SU-DHL-6 (cell line): ENCODE measurements around the gene FAM124B.

Experiments
- CTCF ChIP-seq: fragments of 200-600 bp; sonication (generic); IDR thresholded peaks from one replicate; pipeline ENCODE4 v1.5.1; 2017; ENCODE audit warnings: antibody characterized with exemption, mild to moderate bottlenecking, low read length, moderate library complexity; ENCODE audit not compliant: insufficient read depth, poor library complexity, severe bottlenecking
- EZH2phosphoT487 ChIP-seq: fragments of 200-600 bp; sonication (generic), shearing (Covaris generic); conservative IDR thresholded peaks from 2 replicates; pipeline ENCODE4 v1.6.1; 2018; ENCODE audit warnings: mild to moderate bottlenecking, antibody characterized with exemption, low read length, moderate library complexity, mixed read lengths

DNA sequence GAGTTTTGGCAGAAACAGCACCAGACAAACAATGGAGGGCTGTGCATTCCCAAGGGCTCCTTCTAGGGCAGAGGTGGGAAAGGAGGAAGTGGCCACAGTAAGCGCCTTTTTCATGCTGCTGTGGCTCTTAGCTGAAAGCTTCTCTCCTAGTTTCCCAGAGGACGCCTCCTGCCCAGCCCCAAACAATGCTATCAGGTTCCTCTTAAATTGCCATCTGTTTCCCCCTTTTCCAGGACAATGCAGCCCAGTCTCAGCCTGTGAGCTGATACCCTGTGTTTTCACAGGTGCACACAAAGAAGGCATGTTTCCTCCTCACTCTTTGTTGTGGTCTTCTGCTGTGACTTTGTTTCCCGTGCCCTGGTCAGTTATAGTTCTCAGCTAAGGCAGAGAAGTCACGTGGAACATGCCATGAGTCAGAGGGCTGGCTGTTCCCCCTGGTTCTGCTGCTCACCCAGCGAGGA is 5.4 kb upstream of the FAM124B start:
- TF ChIP-seq CTCF: no peak
- TF ChIP-seq EZH2phosphoT487: no peak
